ENCODE data around the gene ACTR6.
"Not testable (repeated sequence)": the region's sequence is repeated elsewhere in the genome, so short reads cannot be mapped to it uniquely, and the experiment has no call there.

ACTR6 gene

GRCh38 chr12:100200463-100201181 is at the start of gene ACTR6:
TSS of gene ACTR6 (plus strand) at chr12:100200815. CDS start at chr12:100200852, 37 bp downstream.
- DNase-seq (ENCODE audit: low spot score): peak; percentile 94

GRCh38 chr12:100151769-100152168 is 48.8 kb upstream of the ACTR6 start:
- DNase-seq (ENCODE audit: low spot score): no peak

GRCh38 chr12:100153131-100153530 is 47.5 kb upstream of the ACTR6 start:
- no peak for DNase-seq (ENCODE audit: low spot score)

- peak; percentile 63 for DNase-seq (ENCODE audit: low spot score)
Observed at GRCh38 chr12:100154474-100155247, 46.0 kb upstream of the ACTR6 start.

- DNase-seq (ENCODE audit: low spot score): no peak
Observed at GRCh38 chr12:100156731-100157426, 43.7 kb upstream of the ACTR6 start.

GRCh38 chr12:100157427-100157821 is 43.2 kb upstream of the ACTR6 start:
- DNase-seq (ENCODE audit: low spot score): no peak

- no peak for DNase-seq (ENCODE audit: low spot score)
Observed at GRCh38 chr12:100158535-100158934, 42.1 kb upstream of the ACTR6 start.

GRCh38 chr12:100159391-100160104 is 41.1 kb upstream of the ACTR6 start:
- no peak for DNase-seq (ENCODE audit: low spot score)

- DNase-seq (ENCODE audit: low spot score): peak; percentile 38
Observed at GRCh38 chr12:100163416-100164152, 37.0 kb upstream of the ACTR6 start.

GRCh38 chr12:100164153-100164704 is 36.4 kb upstream of the ACTR6 start:
- DNase-seq (ENCODE audit: low spot score): no peak

- DNase-seq (ENCODE audit: low spot score): no peak
Observed at GRCh38 chr12:100165356-100165755, 35.3 kb upstream of the ACTR6 start.

- no peak for DNase-seq (ENCODE audit: low spot score)
Observed at GRCh38 chr12:100166232-100166631, 34.4 kb upstream of the ACTR6 start.

- DNase-seq (ENCODE audit: low spot score): no peak
Observed at GRCh38 chr12:100168562-100168961, 32.1 kb upstream of the ACTR6 start.

- no peak for DNase-seq (ENCODE audit: low spot score)
Observed at GRCh38 chr12:100169345-100169744, 31.3 kb upstream of the ACTR6 start.

- DNase-seq (ENCODE audit: low spot score): no peak
Observed at GRCh38 chr12:100170313-100170858, 30.2 kb upstream of the ACTR6 start.

GRCh38 chr12:100171248-100171647 is 29.4 kb upstream of the ACTR6 start:
- DNase-seq (ENCODE audit: low spot score): no peak

- DNase-seq (ENCODE audit: low spot score): no peak
Observed at GRCh38 chr12:100173111-100173510, 27.5 kb upstream of the ACTR6 start.

- DNase-seq (ENCODE audit: low spot score): no peak
Observed at GRCh38 chr12:100174495-100174894, 26.1 kb upstream of the ACTR6 start.

GRCh38 chr12:100176493-100176892 is 24.1 kb upstream of the ACTR6 start:
- DNase-seq (ENCODE audit: low spot score): not testable (repeated sequence)

GRCh38 chr12:100179252-100179651 is 21.4 kb upstream of the ACTR6 start:
- no peak for DNase-seq (ENCODE audit: low spot score)
